SKM-1 (cell line): ENCODE results near the gene METTL3.
"Not testable (repeated sequence)": the region's sequence is repeated elsewhere in the genome, so short reads cannot be mapped to it uniquely, and the experiment has no call there.

Experiments used
- DNase-seq: peaks from one replicate; lab custom pipeline; 2025; ENCODE audit not compliant: unreplicated experiment; lab: John Stamatoyannopoulos, UW

The METTL3 gene

DNA sequence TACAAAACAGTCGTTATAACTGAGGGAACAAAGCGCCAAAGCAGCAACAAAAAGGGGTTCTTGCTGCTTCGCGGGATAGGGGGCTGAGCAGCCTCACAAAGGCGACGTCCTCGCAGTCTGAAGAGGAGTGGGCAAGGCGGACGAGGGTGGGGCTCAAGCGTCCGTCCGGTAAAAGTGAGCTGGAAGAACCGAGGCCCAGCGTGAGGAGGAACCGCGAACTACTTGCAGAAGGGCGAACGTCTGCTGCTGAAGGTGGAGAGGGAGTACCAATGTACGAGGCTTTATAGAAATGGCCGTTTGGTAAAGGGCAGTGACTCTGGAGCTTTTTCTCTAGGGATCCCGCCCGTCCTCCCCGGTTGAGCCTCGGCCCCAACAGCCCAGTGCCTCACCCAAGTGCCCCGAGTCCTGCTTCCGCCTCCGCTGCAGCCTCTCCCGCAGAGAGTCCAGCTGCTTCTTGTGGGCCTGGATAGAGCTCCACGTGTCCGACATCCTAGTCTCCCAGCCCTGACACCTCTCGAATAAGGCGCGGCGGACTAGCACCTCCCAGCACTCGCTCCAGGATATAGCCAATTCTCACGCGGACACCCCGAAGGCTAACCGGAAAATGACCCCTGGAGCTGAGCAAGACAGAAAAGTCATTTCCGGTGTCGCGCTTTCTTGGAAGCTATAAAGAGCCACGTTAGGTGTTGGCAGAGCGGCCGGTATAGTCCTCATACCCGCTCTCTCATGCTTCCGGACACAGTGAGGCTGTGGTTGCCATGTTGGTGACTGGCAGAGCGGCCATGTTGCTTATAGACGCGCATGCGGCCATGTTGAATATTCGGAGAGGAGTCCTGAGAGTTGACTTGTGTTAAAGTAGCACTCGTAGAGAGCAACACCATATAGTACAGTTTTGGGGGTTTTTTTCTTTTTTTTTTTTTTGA lies at the start of gene METTL3:
TSS of gene METTL3 (minus strand) at position 606 of the 923 bp plus-strand sequence. CDS start at position 489, 117 bp downstream.
- peak; percentile 82 for DNase-seq

DNA sequence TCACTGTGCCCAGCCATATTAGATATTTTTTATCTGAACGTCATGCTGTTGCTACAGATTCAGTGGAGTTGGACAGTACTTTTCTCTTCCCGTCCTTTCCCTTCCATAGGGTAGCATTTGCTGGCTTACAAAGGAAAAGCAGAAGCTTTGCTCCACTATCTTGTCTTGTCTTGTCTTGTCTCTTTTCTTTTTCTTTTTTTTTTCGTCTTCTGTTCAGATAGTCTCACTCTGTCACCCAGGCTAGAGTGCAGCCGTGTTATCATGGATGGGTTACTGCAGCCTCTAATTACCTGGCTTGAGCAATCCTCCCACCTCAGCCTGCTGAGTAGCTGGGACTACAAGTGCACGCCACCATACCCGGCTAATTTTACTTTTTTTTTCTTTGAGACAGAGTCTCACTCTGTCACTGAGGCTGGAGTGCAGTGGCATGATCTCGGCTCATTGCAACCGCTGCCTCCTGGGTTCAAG lies 47.6 kb upstream of the METTL3 start:
- DNase-seq, result no peak

DNA sequence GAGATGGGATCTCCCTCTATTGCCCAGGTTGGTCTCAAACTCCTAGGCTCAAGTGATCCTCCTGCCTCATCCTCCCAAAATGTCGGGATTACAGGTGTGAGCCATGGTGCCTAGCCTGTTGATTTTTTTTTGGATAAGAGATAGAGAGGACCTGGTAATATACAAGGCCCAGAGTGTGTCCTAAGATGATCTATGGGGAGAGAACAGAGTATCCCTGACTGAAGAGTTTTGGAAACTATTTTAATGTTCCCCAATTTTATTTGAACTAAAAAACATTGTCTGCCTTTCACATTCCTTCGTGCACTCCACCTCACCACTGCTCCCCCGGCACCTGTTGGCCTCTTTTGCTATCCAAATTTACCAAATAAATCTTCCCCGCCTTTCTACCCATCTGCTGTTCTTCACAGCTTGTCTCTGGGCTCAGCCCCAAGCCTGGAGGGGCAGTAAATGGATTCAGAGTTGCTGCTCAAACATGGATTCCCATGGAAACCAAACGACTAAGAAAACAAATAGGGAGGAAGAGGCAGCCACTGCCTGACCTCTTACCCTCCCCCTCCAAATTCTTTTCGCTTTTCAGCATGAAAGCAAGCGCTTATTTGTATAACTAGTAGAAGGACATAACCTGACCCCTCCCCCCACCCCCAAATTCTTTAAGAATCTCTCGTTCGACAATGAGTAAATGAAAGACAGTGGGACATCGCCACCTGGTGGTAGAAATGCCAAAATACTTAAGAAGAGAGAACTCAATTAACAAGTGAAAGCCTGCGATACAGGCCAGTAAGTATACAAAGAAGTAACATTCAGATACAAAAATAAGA lies 46.2 kb upstream of the METTL3 start:
- DNase-seq, result no peak

DNA sequence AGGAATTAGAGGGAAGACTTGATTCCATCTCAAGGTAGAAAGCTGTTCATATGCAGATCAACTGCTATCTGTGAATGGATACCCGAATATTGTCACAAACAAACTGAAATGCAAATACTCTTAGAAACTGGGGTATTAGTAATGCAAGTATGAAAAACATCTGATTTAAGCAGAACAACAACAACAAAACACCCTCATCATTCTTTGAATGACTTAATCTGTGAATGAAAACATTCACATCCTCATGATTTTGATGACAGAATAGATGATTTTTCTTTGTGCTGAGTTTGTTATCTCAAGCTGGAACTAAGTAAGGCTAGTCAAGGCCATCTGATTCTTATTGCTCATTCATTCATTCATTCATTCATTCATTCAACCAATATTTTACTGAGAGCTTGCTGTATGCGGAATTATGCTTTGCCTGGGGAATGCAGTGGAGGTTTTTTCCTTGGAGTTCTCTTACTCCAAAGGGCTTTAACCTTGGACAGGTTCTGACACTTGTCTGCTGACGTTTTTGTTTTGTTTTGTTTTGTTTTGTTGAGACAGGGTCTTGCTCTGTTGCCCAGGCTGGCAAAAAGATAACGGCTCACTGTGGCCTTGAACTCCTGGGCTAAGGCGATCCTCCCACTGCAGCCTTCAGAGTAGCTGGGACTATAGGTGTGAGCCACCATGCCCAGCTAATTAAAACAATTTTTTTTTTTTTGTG lies 45.4 kb upstream of the METTL3 start:
- no peak for DNase-seq

DNA sequence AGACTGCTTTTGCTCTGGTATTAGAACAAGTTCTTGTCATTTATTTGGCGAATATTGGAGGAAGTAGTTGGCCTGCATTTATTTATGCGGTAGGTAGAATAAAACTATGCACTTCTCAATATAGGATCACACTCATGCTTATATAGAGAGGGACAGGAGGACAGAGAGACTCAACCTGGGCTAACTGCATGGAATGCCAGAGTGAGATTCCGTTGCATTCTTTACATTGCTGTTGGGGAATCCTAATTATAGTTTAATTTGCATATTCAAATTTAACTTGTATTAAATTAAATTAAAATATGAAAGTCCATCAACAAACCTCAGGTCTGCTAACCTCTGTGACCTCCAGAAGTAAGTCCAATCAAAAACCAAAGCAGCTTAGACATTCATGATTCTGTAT lies 42.1 kb upstream of the METTL3 start:
- no peak for DNase-seq

DNA sequence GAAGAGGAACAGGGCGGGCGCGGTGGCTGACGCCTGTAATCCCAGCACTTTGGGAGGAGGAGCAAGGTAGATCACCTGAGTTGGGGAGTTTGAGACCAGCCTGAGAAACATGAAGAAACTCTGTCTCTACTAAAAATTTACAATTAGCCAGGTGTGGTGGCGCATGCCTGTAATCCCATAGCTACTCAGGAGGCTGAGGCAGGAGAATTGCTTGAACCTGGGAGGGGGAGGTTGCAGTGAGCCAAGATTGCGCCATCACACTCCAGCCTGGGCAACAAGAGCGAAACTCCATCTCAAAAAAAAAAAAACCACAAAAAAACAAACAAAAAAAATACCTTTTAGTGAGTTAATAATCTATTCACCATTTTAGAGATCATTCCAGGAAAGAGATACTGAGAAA lies 33.4 kb upstream of the METTL3 start:
- DNase-seq, result not testable (repeated sequence)

DNA sequence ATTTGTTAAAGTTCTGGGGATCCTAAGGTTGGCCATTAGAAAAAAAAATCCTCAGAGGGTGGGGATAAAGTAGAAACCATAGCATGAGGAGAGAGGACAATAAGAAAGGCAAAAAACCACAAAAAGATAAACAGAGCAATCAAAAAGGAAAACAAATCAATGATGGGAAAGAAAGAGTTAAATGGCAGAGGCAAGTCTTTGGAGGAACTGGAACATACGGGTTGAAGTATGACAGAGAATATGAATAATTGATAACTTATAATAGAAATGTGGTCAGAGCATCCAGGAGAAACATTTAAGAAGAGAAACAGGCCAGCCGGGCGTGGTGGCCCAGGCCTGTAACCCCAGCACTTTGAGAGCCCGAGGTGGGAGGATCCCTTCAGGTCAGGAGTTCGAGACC lies 32.8 kb upstream of the METTL3 start:
- no peak for DNase-seq

DNA sequence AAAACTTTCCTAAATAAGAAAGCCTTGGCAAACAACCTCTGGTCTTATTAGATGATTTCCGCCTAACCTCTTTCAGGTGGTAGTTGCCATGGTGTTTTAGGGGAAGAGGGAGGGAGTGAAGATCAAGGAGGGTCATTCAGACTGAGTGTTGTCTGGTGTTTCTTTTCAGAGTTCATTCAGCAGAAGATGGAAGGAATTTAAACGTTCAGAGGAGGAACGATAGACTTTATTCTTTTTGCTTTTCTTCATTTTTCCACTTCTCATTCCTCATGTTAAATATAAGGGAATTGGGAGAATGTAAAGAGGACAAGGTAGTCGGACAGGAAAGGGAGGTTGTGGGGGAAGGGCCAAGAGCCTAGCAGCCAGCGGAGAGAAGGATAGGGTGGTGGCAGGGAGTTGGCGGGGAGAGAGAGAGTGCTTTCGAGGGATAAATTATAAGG lies 32.4 kb upstream of the METTL3 start:
- DNase-seq, result no peak

DNA sequence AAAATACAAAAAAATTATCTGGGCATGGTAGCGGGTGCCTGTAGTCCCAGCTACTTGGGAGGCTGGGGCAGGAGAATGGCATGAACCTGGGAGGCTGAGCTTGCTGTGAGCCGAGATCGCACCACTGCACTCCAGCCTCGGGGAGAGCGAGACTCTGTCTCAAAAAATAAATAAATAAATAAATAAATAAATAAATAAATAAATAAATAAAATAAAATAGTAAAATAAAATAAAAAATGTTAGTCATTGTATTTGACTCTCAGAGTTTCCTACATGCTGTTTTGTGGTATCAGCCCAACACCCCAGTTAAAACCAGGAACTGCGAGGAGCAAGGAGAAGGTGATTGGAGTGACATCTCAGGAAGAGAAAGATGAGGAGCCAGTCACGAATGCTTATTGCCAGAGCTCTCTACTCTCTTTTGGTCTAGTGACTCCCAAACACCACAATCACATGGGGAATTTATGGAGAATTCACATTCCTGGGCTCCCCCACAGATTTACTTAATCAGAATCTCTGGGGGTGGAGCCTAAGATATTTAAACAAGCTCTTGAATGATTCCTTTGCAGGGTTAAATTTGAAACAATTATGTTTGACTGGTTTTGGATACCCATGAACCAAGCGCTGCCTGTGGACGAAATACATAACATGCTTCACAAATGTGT lies 30.4 kb upstream of the METTL3 start:
- no peak for DNase-seq

DNA sequence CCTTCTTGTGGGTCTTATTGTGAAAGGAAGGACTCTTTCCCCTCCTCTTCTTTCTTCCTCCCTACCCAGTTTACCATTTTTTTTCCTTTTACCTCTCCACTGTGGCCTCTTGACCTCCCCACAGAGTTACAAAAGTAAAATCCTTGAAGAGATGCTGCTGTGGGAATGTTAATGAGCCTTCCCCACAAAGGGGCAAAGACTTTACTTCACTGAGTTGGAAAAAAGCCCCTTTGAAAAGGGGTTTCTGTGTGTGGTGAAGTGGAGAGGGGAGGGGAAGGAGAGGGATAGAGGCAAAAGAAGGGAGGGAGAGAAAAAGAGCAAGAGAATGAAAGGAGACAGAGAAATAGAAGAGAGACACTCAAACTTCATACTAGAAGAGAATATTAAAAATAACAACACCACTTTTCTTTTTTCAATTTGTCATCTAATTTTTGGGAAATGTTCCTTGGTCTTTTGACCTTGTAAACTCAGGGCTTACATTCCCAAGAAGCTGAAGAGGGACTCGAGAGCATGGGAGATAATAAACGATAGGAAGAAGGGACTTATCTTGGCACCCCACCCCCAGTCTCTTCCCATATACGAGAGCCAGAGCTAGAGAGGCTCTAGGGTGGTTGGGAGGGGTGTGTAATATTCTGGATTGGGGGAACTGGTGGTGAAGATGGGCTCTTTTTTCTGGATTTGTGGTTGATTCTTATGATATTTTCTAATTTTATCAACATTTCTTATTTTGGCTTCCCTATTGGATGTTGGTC lies 28.2 kb upstream of the METTL3 start:
- DNase-seq, result no peak

DNA sequence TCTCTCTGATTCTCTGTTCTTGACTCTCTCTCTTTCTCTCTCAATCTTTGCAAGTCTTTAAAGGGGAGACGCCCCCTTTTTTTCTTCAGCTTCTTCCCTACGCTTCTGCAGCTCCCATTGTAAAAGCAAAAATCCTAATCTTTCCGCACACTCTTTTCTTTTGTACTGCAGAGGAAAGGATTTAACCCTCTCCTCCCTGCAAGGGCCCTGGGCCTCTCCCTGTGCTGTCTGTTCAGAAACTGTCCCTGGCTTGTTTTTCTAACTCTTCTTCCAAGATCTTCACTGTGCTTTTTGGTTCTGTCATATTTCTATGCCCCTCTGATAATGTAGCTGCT lies 25.9 kb upstream of the METTL3 start:
- no peak for DNase-seq

DNA sequence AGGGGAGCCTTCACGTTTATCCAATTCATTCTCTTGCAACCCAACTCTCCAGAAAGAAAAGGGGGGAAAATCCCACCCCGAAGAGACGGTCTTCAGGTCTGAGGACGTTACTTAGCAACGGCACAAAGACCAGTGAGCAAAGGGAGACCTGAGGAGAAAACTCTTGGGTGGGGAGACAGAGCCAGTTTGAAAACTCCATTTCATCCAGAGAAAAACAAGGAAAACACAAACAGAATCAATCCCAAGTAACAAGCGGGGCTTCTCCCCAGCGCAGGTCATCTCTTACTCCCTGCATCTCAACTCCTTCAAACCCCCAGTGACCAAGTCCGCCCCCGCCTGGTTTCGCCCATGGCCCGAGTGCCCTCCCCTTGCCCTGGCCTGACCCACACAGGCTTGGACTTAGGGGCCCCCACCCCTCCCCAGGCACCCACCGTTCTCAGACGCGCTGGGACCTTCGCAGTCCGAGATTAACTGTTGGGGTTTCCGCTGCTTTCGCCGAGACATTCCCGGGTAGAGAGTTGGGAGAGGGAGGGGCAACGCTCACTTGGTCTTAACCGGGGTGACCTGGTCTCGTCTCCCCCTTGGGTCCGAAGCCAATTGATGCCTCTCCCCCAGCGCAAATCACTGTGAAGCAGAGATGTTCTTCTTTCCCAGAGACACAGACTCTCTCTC lies 25.4 kb upstream of the METTL3 start:
- DNase-seq, result no peak

DNA sequence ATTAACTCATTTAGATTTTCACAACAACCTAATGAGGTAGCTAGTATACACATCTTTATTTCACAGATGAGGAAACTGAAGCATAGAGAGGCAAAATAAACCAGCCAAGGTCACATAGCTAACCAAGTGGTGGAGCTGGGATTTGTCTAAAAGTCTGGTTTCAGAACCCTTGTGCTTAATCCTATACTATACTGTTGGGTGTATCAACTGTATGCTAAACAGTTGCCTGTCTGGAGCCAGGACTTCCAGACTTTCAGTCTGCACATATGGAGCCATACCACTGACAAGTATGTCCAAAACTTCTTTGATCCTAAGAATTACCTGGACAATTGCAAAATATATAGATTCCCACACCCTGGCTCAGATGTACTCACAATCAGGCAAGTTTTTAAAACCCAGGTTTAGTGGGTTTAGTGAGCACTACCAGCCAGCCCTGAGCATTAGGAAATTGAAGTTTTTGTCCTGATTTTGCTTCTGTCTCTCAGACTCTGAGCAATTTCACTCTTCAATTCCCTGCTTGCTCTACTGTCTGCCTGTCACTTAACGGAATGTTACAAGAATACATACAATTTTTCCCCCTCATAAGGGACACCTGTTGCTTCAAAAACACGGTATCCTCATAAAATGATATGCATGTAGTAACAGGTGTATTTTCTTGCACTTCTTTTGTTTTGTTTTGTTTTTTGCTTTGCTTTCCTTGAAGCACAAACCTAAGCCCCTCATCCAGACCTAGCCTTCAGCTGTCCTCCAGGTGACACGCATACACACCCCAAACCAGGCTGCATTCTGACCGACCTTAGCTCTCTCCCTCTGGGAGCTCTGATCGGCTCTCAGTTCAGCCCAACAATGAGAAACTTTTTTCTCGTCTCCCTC lies 24.6 kb upstream of the METTL3 start:
- DNase-seq, result no peak

DNA sequence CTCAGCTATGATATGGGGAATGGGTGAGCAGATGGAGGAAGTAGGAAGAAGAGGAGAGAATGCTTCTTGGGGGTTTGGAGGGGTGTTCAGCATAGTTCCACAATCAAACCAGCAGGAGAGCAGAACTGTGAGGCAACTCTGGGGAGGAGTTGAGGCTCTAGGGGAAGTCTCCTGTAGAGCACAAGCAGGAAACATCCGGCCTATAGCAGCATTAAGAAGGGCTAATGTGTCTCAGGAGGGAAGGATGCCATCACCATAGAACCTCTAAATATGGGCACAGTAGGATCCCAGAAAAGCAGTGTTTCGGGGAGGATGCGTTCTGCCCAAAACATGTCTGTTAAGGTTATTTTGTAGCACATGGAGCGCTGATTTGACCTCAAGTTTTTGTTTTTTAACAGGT lies 23.4 kb upstream of the METTL3 start:
- no peak for DNase-seq

DNA sequence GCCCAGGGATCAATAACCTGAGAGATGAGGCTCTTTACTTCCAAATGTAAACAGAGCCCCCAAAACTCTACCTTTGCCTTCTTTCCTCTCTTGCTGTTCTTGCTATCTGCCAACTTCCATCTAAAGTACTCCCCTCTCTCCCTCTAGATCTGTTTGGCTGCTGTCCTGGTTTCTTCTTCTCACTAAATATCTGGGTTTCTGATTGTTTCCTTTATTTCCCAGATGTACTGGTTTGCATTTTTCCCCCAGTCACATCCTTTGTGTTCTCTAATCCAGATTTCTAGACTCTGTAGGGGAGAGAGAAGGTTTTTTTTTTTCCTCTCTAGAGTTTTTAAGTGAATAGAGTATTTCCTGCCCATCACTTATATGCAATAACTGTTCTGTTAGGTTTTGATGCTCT lies 22.2 kb upstream of the METTL3 start:
- no peak for DNase-seq

DNA sequence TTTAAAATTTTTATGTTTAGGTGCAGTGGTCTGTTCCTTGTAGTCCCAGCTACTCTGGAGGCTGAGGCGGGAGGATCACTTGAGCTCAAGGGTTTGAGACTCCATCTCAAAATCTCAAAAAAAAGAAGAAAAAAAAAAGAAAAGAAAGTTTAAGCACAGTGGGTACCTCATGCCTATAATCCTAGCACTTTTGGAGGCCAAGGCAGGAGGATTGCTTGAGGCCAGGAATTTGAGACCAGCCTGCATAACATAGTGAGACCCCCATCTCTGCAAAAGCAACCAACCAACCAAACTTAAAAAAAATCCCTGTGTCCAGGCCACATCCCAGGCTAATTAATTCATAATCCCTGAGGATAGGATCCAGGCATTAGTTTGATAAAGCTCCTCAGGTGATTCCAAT lies 18.4 kb upstream of the METTL3 start:
- DNase-seq, result no peak

DNA sequence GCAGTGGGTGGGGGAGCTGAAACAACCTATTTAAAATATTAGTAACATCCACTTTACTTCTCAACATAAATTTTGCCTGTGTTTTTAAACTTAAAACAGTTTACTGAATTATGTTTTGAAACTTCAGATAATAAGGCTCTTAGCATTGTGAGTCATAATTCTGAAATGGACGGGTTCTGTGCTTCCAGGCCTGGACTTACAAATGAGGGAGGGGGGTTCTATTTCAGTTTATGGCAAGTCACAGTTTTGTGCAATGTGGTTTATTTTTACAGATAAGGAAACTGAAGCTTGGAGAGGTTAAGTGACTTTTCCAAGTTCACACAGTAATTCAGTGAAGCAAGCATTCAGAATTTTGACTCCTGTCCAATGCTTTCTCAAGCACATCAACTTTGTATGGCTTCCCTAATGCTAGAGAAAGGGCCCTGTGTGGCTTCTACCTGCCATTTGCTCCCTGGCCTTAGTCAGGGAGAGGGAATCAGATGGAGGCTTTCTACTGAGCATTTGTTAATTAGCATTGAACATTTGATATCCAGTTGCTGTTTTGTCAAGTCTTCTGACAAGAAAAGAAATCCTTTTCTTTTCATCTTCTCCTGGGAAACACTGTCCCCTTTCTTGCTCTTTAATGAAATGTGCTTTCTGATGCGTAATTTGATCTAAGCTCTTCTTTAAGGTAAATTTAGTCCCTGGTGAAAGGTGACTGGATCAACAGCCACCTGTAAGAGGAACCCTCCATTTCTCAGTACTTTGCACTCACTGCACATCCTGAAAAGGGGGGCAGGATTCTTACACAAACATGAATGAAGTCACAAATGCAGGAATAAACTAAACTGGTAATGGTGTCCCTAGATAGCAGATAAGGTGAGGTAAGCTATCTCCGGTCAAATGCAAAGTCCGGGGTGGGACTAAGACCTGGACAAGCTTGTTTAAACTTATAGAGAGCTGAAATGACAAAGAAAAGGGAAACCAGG lies 17.5 kb upstream of the METTL3 start:
- DNase-seq, result no peak

DNA sequence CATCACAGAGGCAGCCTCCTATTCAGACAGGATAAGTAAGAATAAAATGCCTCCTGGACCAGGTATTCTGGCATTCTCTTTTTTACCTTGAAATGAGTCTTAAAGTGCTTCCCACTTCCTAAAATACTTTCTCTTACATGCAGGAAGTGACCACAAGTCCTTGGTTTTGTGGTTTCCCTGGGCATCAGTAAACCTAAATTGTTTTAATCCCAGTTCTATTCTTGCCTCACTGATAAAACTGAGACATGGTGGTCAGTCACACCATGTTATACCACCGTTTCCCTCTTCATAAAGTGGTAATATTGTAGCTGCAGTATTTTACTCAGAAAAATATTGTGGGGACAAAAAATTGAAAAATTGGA lies 16.2 kb upstream of the METTL3 start:
- no peak for DNase-seq
